HEK293 (cell line): ENCODE data around the gene MED29.

Experiments
- BCL6B ChIP-seq: fragments of 450-650 bp; formaldehyde crosslinking; IDR thresholded peaks from 2 replicates; pipeline ENCODE4 v1.5.1; 2017; ENCODE audit warnings: missing biosample characterization, missing genetic modification characterization
- CTCF ChIP-seq: fragments of 450-650 bp; formaldehyde crosslinking; IDR thresholded peaks from 2 replicates; pipeline ENCODE4 v1.5.1; 2016; ENCODE audit warnings: missing biosample characterization, missing genetic modification characterization
- EGR2 ChIP-seq: fragments of 450-650 bp; formaldehyde crosslinking; IDR thresholded peaks from 2 replicates; pipeline ENCODE4 v1.5.1; 2016; ENCODE audit warnings: low read depth, missing biosample characterization, missing genetic modification characterization
- KLF1 ChIP-seq: fragments of 450-650 bp; formaldehyde crosslinking; IDR thresholded peaks from 2 replicates; pipeline ENCODE4 v1.5.1; 2016; ENCODE audit warnings: missing biosample characterization, missing genetic modification characterization
- KLF10 ChIP-seq: fragments of 450-650 bp; IDR thresholded peaks from 2 replicates; pipeline ENCODE4 v1.5.1; 2018; ENCODE audit warnings: missing biosample characterization, mild to moderate bottlenecking, missing genetic modification characterization
- KLF9 ChIP-seq: fragments of 450-650 bp; formaldehyde crosslinking; IDR thresholded peaks from 2 replicates; pipeline ENCODE4 v1.5.1; 2016; ENCODE audit warnings: missing biosample characterization, missing genetic modification characterization, low read depth
- SALL2 ChIP-seq: fragments of 450-650 bp; formaldehyde crosslinking; IDR thresholded peaks from 2 replicates; pipeline ENCODE4 v1.5.0; 2017; ENCODE audit warnings: missing biosample characterization, mild to moderate bottlenecking, missing genetic modification characterization, borderline replicate concordance
- SP2 ChIP-seq: fragments of 450-650 bp; formaldehyde crosslinking; IDR thresholded peaks from 2 replicates; pipeline ENCODE4 v1.5.1; 2016; ENCODE audit warnings: missing biosample characterization, missing genetic modification characterization
- ZBTB48 ChIP-seq: fragments of 450-650 bp; formaldehyde crosslinking; IDR thresholded peaks from 2 replicates; pipeline ENCODE4 v1.5.1; 2016; ENCODE audit warnings: missing biosample characterization, missing genetic modification characterization
- ZFP69B ChIP-seq: fragments of 450-650 bp; formaldehyde crosslinking; IDR thresholded peaks from 2 replicates; pipeline ENCODE4 v1.5.1; 2016; ENCODE audit warnings: missing biosample characterization, missing genetic modification characterization
- ZNF133 ChIP-seq: fragments of 450-650 bp; formaldehyde crosslinking; IDR thresholded peaks from 2 replicates; pipeline ENCODE4 v1.5.1; 2016; ENCODE audit warnings: missing biosample characterization, missing genetic modification characterization
- ZNF140 ChIP-seq: fragments of 450-650 bp; formaldehyde crosslinking; IDR thresholded peaks from 2 replicates; pipeline ENCODE4 v1.5.1; 2016; ENCODE audit warnings: missing biosample characterization, missing genetic modification characterization
- ZNF155 ChIP-seq: fragments of 450-650 bp; formaldehyde crosslinking; IDR thresholded peaks from 2 replicates; pipeline ENCODE4 v1.5.1; 2016; ENCODE audit warnings: missing biosample characterization, missing genetic modification characterization
- ZNF202 ChIP-seq: fragments of 450-650 bp; formaldehyde crosslinking; IDR thresholded peaks from 2 replicates; pipeline ENCODE4 v1.5.1; 2016; ENCODE audit warnings: missing biosample characterization, missing genetic modification characterization, borderline replicate concordance
- ZNF214 ChIP-seq: fragments of 450-650 bp; formaldehyde crosslinking; IDR thresholded peaks from 2 replicates; pipeline ENCODE4 v1.5.1; 2017; ENCODE audit warnings: missing biosample characterization, mild to moderate bottlenecking, missing genetic modification characterization, borderline replicate concordance
- ZNF239 ChIP-seq: fragments of 450-650 bp; formaldehyde crosslinking; IDR thresholded peaks from 2 replicates; pipeline ENCODE4 v1.5.1; 2016; ENCODE audit warnings: missing biosample characterization, missing genetic modification characterization
- ZNF248 ChIP-seq: fragments of 450-650 bp; formaldehyde crosslinking; IDR thresholded peaks from 2 replicates; pipeline ENCODE4 v1.5.1; 2017; ENCODE audit warnings: missing biosample characterization, missing genetic modification characterization
- ZNF473 ChIP-seq: fragments of 450-650 bp; formaldehyde crosslinking; IDR thresholded peaks from 2 replicates; pipeline ENCODE4 v1.5.1; 2017; ENCODE audit warnings: missing biosample characterization, missing genetic modification characterization
- ZNF514 ChIP-seq: fragments of 450-650 bp; formaldehyde crosslinking; IDR thresholded peaks from 2 replicates; pipeline ENCODE4 v1.5.1; 2016; ENCODE audit warnings: missing biosample characterization, missing genetic modification characterization
- ZNF621 ChIP-seq: fragments of 450-650 bp; formaldehyde crosslinking; IDR thresholded peaks from 2 replicates; pipeline ENCODE4 v1.5.1; 2017; ENCODE audit warnings: missing biosample characterization, missing genetic modification characterization
- ZNF658 ChIP-seq: fragments of 450-650 bp; formaldehyde crosslinking; IDR thresholded peaks from 2 replicates; pipeline ENCODE4; 2016; ENCODE audit warnings: missing biosample characterization, missing genetic modification characterization
- ZNF664 ChIP-seq: fragments of 450-650 bp; formaldehyde crosslinking; IDR thresholded peaks from 2 replicates; pipeline ENCODE4 v1.5.1; 2016; ENCODE audit warnings: missing biosample characterization, missing genetic modification characterization
- ZNF747 ChIP-seq: fragments of 450-650 bp; formaldehyde crosslinking; IDR thresholded peaks from 2 replicates; pipeline ENCODE4 v1.5.1; 2016; ENCODE audit warnings: missing biosample characterization, missing genetic modification characterization
- ZNF785 ChIP-seq: fragments of 450-650 bp; formaldehyde crosslinking; IDR thresholded peaks from 2 replicates; pipeline ENCODE4 v1.5.1; 2016; ENCODE audit warnings: missing biosample characterization, missing genetic modification characterization
- ZNF792 ChIP-seq: fragments of 450-650 bp; formaldehyde crosslinking; IDR thresholded peaks from 2 replicates; pipeline ENCODE4 v1.5.1; 2016; ENCODE audit warnings: missing biosample characterization, missing genetic modification characterization
- ZNF830 ChIP-seq: fragments of 450-650 bp; IDR thresholded peaks from 2 replicates; pipeline ENCODE4 v1.5.0; 2018; ENCODE audit warnings: missing biosample characterization, missing genetic modification characterization, low read depth, mild to moderate bottlenecking, moderate library complexity
- ZSCAN18 ChIP-seq: fragments of 450-650 bp; formaldehyde crosslinking; IDR thresholded peaks from 2 replicates; pipeline ENCODE4 v1.5.1; 2016; ENCODE audit warnings: missing biosample characterization, missing genetic modification characterization
- TF ChIP-seq, protein P1 (sequence below): fragments of 450-650 bp; formaldehyde crosslinking; conservative IDR thresholded peaks from 2 replicates; pipeline ENCODE4 v1.5.1; 2016; ENCODE audit warnings: low read depth, missing biosample characterization, missing genetic modification characterization
- TF ChIP-seq, protein P2 (sequence below): fragments of 450-650 bp; formaldehyde crosslinking; IDR thresholded peaks from 2 replicates; pipeline ENCODE4 v1.5.1; 2016; ENCODE audit warnings: missing biosample characterization, missing genetic modification characterization

MED29 gene

GRCh38 chr19:39402346-39403300, 11.4 kb downstream of the MED29 start (continued):
- no peak for TF ChIP-seq ZNF214 (tag by site-specific recombination)
- TF ChIP-seq ZNF830, result no peak
- peak; percentile 47; the same call in 1 of the 2 replicates for TF ChIP-seq ZNF239 (tag by site-specific recombination)
- peak; percentile 84 for TF ChIP-seq KLF10 (tag by site-specific recombination)
- peak; percentile 57; the same call in 1 of the 2 replicates for TF ChIP-seq ZNF792 (tag by site-specific recombination)
- TF ChIP-seq ZNF621 (tag by site-specific recombination), result no peak
- TF ChIP-seq CTCF (tag by site-specific recombination), result peak; percentile 77
- no peak for TF ChIP-seq ZNF658 (tag by site-specific recombination)
- TF ChIP-seq KLF1 (tag by site-specific recombination), result peak; percentile 98
- TF ChIP-seq ZNF747 (tag by site-specific recombination), result no peak
- TF ChIP-seq ZSCAN18 (tag by site-specific recombination), result no peak
- TF ChIP-seq ZNF514 (tag by site-specific recombination), result no peak
- TF ChIP-seq ZNF155 (tag by site-specific recombination), result no peak
- peak; percentile 88 for TF ChIP-seq SP2 (tag by site-specific recombination)
- TF ChIP-seq KLF9 (tag by site-specific recombination), result peak; percentile 95
- TF ChIP-seq ZBTB48 (tag by site-specific recombination), result peak; percentile 87
- peak; percentile 62 for TF ChIP-seq ZNF664 (tag by site-specific recombination)
- TF ChIP-seq BCL6B, result no peak
- no peak for TF ChIP-seq ZNF140 (tag by site-specific recombination)
- no peak for TF ChIP-seq ZNF202 (tag by site-specific recombination)
- TF ChIP-seq ZNF248 (tag by site-specific recombination), result no peak
- TF ChIP-seq ZNF133 (tag by site-specific recombination), result no peak
- TF ChIP-seq ZNF785, result peak; percentile 98
- TF ChIP-seq, protein P1, sequence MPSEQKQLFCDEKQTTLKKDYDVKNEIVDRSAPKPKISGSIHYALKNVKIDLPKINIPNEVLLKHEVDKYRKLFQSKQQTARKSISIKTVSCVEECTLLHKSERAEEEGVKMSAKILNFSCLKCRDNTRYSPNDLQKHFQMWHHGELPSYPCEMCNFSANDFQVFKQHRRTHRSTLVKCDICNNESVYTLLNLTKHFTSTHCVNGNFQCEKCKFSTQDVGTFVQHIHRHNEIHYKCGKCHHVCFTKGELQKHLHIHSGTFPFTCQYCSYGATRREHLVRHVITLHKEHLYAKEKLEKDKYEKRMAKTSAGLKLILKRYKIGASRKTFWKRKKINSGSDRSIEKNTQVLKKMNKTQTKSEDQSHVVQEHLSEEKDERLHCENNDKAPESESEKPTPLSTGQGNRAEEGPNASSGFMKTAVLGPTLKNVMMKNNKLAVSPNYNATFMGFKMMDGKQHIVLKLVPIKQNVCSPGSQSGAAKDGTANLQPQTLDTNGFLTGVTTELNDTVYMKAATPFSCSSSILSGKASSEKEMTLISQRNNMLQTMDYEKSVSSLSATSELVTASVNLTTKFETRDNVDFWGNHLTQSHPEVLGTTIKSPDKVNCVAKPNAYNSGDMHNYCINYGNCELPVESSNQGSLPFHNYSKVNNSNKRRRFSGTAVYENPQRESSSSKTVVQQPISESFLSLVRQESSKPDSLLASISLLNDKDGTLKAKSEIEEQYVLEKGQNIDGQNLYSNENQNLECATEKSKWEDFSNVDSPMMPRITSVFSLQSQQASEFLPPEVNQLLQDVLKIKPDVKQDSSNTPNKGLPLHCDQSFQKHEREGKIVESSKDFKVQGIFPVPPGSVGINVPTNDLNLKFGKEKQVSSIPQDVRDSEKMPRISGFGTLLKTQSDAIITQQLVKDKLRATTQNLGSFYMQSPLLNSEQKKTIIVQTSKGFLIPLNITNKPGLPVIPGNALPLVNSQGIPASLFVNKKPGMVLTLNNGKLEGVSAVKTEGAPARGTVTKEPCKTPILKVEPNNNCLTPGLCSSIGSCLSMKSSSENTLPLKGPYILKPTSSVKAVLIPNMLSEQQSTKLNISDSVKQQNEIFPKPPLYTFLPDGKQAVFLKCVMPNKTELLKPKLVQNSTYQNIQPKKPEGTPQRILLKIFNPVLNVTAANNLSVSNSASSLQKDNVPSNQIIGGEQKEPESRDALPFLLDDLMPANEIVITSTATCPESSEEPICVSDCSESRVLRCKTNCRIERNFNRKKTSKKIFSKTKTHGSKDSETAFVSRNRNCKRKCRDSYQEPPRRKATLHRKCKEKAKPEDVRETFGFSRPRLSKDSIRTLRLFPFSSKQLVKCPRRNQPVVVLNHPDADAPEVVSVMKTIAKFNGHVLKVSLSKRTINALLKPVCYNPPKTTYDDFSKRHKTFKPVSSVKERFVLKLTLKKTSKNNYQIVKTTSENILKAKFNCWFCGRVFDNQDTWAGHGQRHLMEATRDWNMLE (tag by site-specific recombination), result no peak
- TF ChIP-seq, protein P2, sequence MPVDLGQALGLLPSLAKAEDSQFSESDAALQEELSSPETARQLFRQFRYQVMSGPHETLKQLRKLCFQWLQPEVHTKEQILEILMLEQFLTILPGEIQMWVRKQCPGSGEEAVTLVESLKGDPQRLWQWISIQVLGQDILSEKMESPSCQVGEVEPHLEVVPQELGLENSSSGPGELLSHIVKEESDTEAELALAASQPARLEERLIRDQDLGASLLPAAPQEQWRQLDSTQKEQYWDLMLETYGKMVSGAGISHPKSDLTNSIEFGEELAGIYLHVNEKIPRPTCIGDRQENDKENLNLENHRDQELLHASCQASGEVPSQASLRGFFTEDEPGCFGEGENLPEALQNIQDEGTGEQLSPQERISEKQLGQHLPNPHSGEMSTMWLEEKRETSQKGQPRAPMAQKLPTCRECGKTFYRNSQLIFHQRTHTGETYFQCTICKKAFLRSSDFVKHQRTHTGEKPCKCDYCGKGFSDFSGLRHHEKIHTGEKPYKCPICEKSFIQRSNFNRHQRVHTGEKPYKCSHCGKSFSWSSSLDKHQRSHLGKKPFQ (tag by site-specific recombination), result peak; percentile 98
- no peak for TF ChIP-seq ZNF473
- TF ChIP-seq ZFP69B (tag by site-specific recombination), result peak; percentile 49; the same call in 1 of the 2 replicates
- peak; percentile 99 for TF ChIP-seq EGR2 (tag by site-specific recombination)
- TF ChIP-seq SALL2 (tag by site-specific recombination), result 0 out of 2 replicates have a peak, but pooled peaks have one; percentile 32
